HG03432 (cell line): ENCODE measurements around the gene TLR4.
A peak's percentile ranks its signal among the peaks of the same experiment; 100 is the strongest.

Source experiments
- ATAC-seq: cut with Tn5 transposase; IDR thresholded peaks from one replicate; pipeline ENCODE4 v1.9.1; 2021; ENCODE audit warnings: mild to moderate bottlenecking, moderate library complexity; ENCODE audit not compliant: unreplicated experiment

The TLR4 gene

DNA sequence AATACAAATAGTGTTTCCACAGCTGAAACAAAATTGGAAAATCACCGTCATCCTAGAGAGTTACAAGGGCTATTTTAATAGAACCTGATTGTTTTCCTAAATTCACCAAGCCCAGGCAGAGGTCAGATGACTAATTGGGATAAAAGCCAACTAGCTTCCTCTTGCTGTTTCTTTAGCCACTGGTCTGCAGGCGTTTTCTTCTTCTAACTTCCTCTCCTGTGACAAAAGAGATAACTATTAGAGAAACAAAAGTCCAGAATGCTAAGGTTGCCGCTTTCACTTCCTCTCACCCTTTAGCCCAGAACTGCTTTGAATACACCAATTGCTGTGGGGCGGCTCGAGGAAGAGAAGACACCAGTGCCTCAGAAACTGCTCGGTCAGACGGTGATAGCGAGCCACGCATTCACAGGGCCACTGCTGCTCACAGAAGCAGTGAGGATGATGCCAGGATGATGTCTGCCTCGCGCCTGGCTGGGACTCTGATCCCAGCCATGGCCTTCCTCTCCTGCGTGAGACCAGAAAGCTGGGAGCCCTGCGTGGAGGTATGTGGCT, at the start of gene TLR4:
Gene TLR4 (plus strand): TSS at position 380 of the 552 bp plus-strand sequence. CDS start 70 bp downstream, at position 450.
- peak; percentile 99 for ATAC-seq

DNA sequence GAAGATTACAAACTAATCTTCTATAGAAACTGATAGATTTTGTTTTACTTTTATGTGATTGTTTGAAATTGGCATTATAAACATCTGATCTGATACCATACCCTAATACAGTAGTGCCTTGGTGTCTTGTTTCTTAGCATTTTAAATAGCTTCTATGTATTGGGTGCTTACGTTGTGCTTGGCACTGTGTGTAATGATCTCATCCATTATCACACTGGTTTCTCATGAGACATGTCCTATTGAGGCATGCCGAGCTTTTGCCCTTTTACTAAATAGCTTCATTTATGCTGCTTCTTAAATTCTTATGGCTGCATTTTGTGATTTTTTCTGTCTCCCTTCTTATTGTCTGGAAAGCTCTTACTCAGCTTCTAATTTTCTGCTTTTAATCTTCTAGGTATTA, 48.2 kb upstream of the TLR4 start:
- no peak for ATAC-seq

DNA sequence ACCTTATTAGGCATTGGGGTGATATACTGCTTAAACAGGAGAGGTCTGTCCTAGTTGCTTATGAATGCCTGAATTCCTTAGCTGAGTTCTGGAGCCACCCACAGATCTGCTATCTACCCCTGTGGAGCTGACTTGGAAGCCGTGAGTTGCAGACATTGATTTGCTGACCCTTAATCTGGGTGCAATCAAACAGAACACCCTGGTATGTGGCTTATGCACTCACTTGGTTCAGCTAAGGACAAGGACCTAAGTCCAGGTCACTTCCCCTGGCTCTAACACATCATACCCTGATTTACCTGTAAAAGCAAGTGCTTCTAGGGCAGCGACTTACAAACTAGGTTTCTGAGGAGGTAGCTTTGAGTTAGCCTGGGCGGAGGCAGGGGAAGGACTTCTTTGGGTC, 41.6 kb upstream of the TLR4 start:
- no peak for ATAC-seq

DNA sequence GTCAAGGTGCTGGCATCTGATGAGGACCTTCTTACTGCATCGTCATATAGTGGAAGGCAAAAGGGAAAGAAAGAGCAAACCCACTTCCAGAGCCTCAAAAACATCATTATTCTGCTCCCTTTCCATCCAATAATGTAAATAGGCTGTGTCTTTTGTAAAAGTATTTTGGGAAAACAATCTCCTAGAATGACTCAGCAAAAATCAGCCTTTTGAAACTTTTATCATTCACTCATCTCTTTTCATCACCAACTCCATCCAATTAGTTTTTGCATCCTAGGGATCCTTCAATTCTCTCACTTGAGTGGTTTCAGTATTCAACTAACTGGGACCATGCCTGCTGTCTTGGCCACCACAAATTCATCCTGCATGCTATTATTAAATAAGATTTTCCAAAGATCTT, 39.8 kb upstream of the TLR4 start:
- ATAC-seq, result no peak

DNA sequence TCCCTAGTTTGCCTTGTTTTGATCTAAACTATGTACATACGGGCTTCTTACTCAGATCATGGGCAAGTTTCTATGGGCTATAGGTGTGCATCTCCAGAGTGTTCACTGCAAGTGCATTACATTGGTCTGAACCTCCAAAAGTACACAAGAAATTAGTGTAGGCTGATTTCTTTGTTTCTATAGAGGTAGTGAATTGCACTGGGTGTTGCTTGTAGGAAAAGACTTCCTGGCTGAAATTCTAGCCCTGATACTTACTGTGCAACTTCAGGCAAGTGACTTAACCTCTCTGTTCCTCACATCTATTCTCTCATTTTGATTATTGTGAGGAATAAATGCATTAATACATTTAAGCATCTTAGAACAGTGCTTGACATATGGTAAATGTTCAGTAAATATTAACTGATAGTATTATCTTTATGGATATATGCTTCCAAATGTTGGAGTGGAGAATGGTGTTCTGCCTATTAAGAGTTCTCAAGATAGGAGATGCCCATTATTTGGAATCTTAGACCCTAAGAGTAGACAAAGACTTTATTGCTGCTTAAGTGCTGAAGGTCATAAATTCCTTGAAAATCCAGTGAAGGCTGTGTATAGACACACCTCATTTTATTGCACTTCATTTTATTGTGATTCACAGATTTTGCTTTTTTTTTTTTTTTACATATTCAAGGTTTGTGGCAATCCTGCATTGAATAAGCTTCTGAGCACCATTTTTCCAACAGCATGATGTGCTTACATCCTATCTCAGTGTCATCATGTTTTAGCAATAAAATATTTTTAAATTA, 38.4 kb upstream of the TLR4 start:
- no peak for ATAC-seq

DNA sequence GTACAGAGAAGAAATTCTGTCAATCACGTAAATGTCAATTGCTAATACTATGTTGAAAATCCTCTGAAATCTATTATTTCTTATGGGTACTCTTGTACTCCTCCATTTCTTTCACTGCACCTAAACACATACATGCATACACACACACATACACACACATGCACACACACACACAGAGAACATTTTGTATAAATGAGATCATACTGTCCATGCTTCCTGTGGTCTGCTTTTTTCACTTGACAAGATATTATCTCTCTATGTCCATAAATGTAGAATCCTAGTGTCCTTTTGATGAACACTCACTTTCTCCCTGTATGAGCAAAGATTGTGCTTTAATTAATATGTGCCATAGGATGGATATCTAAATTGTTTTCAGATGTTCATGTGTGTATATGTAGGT, 32.7 kb upstream of the TLR4 start:
- ATAC-seq, result no peak

DNA sequence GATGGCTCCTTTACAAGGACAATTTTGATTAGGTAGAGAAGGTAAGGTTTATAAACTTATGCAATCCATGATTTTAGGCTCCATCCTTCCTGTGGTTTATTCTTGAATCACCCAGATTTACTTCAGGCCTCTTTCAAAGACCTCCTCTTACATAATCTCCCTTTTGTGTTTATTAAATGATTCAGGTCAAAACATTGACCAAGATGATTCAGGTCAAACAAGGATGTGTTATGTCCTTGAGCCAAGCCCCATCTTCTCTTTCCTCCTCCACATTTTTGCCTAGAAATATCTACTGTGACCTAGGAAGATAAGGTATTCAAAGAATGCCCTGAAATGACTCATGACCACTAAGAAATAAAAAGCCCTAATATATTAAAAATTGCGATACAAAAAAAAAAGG, 31.8 kb upstream of the TLR4 start:
- ATAC-seq, result no peak

DNA sequence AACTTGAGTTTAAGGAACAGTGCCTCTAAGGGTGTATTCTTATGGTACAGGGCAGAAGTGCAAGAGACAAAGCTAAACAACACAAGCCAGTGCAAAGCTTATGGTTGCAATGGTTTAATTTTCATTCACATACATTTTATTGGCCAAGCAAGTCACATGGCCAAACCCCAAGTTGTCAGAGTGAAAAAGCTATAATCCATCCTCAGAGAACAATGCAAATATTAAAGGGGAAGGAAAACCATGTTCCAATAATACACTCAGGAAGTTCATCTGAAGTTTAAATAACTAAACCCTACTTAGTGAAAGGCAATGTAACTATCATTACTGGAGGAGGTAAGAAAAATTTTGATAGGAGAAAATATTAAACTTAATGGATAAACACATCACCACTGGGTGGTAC, 26.6 kb upstream of the TLR4 start:
- ATAC-seq, result no peak

DNA sequence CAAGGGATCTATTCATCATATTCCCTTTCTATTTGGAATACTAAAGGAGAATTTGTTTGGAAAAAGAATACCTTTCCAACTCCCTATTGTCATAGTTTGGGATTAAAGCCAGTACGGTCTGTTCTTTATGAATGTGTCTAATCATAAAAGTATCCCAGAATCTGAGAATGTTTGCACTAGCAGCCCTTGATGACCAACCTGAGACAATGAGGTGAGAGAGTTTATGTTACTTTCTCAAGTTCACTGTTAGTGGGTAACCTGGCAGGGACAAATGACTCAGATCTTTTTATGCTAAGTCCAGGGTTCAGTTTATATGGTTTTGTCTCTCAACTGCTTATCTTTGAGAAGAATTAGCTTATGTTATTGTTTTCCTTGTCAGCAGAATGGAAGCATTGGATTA, 25.3 kb upstream of the TLR4 start:
- ATAC-seq, result no peak

DNA sequence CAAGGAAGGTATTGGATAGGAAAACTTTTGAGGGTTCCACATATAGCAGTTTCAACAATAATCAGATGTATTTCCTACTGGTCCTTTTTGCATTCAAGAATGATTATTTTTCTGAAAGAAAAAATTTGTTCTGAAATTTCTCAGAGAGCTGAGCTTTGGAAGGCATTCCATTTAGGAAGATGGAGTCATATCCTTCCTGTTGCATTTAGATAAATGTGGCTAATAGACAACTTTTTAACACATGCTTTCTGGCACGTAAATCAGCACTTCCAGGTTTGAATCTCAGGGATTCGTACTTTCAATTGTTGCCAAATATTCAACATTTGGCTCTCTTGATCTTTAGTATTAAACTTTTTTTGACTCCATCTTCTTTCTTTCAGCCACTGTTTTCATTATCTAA, 24.8 kb upstream of the TLR4 start:
- no peak for ATAC-seq

DNA sequence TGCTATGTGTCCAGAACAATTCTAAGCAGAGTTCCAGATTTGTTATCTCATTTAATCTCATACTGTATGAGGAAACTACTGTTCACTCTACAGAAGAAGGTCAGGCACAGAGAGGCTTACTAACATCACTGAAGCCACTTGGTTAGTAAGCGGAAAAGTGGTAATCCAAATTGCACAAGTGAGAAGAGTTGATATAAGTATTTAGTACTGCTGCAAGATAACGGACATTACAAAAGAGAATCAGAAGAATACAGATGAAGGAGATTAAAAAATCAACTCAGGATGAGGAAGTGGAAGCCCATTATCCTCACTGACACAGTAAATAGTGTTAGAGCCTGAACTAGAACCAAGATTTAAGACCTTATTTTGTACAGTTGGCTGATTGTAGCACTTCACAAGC, 22.3 kb upstream of the TLR4 start:
- no peak for ATAC-seq

DNA sequence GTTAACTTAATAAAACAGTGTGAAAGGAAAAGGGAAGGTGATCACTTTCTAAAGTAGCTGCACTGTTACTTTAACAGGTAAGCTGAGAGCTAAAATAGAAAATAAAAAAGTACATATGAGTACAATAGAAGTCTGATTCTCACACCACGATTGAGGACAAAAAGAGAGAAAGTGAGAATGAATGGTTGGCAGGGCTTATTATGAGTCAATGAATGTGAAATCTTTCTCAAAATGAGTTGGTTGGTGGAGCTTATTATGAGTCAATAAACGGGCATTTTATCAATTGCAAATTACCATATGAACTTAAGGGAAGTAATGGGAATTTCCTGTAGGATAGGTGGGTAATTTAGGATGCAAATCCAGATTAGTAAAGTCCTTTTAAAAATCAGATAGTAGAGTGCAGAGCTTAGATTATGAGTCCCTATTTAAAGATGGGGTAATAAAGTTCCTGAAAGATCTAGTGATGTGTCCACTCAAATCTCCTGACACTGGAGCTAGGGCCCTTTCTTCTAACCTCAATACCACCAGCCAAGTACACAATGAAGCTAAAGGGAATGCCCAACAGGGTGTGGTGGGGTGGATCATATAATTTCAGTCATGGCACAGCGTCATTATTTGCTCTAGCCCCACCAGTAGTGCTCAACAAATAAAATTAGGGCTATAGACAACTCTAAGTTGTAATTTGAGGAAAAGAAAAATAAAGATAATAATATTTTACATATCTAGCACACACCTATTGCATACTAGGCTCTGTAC, 21.1 kb upstream of the TLR4 start:
- ATAC-seq, result peak; percentile 92

DNA sequence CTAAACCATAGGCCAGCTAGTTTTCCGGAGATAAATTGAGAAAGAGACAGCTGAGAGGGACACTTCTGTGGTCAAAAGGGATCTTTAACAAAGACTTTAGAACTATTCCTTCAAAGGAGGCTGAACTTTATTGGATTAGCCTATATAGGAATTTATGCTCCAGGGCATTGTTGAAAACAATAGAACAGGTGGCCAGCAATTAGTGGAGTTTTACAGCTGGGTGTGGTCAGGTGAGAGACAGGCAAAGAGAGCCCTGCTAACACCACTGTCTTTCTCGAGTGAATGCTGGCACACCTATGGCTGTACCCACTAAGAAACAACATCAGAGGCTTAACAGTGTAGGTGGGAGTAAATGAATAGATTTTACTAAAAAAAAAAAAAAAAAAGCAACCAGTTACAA, 16.7 kb upstream of the TLR4 start:
- no peak for ATAC-seq

DNA sequence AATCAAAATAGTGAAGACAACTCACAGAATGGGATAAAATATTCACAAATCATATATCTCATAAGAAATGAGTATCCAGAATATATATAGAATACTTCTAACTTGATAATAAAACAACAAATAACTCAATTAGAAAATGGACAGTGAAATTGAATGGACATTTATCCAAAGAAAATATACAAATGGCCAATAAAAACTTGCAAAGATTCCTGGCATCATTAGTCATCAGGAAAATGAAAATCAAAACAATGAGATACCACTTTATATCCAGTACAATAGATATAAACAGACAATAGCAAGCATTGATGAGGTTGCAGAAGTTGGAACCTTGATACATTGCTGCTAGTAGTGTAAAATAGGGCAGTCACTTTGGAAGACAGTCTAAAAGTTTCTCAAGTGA, 12.8 kb upstream of the TLR4 start:
- ATAC-seq, result no peak

DNA sequence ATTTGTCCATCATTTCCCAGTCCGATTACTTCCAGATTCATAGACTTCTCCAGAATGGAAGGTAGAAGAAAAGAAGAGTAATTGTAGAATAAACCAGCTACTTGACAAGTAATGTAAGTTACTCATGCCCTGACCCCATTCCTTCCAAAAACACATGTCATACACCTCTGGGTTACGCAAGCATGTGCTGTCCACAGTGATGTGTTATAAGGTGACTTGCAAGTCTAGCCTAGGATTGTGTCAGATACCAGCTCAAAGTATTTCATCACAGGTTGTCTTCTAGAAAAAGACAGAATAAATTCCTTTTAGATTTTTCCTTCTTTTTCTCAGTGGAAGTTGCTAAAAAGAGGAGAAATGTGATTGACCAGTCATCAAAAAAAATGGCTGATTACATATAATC, 8.0 kb upstream of the TLR4 start:
- ATAC-seq, result no peak

DNA sequence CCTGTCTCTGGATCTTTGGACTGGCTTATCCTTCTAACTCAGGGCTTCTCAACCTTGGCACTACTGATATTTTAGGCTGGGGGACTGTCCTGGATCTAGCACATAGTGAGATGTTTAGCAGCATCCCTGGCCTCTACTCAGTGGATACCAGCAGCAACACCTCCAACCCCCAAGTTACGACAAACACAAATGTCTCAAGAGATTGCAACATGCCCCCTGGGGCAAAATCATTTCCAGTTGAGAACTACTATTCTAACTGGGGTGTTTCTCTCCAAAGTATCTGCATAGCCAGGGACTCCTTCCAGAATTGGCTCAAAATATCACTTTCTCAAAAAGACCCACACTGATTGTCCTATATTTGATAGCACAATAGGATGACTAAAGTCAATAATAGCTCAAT, 7.2 kb upstream of the TLR4 start:
- no peak for ATAC-seq

DNA sequence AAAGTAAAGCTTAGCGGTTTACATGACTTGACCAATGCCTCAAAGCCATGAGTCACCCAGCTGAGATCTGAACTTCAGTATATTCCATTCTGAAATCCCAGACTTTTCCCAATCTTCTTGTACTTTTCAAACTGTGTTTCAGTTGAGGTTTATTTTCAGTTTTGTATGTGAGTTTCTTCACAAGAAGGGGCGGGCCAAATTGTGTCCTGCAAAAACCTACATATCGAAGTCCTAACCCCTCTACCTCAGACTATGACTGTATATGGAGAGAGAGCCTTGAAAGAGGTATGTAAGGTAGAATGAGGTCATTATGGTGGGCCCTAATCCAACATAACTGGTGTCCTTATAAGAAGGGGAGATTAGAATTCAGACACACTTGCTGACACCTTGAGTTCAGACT, 666 bp upstream of the TLR4 start:
- peak; percentile 11 for ATAC-seq

DNA sequence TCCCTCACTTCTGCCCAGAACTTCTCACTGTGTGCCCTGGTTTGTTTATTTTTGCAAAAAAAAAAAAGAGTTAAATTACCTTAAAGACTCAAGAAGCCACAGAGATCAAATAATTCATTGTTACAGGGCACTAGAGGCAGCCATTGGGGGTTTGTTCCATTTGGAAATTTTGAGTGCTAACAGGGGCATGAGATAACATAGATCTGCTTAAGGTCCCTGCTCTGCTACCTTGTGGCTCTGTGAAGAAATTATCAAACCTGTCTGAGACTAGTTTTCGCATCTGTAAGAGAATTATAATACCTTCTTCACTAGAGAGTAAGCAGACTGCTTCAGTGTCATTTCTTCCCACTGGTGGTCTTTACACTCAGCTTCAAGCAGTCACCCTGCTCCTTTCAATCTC, 394 bp downstream of the TLR4 start:
- ATAC-seq, result peak; percentile 13

DNA sequence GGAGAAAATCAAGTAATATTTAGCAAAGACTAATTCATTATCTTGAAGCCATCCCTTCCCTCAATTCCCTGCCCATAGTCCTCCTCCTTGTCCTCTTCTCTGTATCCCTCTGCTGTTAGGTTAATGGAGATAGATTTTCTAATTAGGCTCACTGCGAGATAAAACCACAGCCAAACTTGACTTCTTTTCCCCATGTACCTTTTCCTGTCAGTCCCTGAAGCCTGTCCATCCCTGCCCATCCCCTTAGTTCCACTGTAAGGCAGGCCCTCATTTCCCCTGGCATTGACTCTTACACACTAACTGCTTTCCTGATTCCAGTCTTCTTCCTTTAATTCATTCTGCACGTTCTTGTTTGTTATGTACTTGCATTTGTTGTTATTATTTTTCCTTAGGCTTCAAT, 1.2 kb downstream of the TLR4 start:
- no peak for ATAC-seq

DNA sequence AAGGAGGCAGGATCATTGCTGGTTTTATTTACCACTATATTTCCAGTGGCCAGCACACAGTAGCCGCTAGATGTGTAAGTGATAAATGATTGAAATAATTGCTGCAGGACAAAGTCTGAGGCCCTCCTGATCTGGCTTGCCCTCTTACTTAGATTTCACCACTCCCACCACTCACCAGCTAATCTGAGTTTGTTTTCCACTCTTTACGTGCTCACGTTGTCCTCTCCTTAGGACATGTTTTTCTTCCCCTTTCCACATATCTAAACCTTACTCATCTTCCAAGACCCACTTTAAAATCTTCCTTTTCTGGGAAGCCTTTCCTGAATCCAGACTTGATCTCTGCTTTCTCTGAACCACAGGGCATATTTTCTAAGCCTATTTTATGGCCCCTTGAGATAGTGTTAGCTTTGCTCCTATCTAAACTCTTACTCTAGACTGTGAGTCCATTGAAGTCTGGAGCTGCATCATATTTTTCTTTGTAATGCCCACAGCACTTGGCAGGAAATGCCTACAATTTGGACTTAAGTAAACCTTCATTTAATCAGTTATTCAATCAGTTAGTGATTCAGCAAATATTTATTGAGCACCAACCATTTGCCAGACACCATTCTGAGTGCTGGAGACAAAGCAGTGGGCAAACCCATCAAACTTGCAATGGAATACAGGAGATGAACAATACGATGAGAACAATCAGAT, 2.4 kb downstream of the TLR4 start:
- ATAC-seq, result no peak

DNA sequence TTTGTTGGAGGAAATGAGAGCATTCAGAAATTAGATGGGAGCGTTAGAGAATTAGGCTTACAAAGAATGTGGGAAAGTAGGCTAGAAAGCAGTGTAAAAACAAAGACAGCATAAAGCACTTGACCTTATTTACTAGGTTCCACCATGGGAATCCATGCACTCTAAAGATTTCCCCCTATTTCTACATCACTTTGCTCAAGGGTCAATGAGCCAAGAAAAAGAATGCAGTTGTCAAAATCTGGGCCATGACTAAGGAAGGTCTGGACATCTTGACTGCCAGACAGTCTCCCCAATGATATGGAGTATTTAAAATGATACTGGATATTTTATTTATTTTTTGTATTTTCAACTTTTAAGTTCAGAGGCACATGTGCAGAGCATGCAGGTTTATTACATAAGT, 3.4 kb downstream of the TLR4 start:
- no peak for ATAC-seq

DNA sequence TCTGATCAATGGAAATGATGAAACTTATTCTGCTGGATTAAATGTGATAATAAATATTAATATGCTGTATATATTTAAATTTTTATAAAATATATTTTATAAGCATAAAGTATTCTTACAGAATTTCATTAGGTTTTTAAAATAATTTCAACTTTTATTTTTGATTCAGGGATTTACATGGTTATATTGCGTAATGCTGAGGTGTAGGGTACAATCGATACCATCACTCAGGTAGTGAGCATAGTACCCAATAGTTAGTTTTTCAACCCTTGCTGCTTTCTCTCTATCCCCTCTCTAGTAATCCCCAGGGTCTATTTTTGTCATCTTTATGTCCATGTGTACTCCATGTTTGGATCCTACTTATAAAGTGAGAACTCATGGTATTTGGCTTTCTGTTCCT, 5.7 kb downstream of the TLR4 start:
- ATAC-seq, result no peak
